ENCODE results near the gene DEPDC5.

- TF ChIP-seq POLR2AphosphoS5 (IDR thresholded peaks at IDR 0.05; ENCODE audit: low read depth, low read length) (no peak), POLR2A (IDR thresholded peaks at IDR 0.05; ENCODE audit: low read depth, low read length) (no peak)
Measured at GRCh38 chr22:31776231-31776630, 22.4 kb downstream of the DEPDC5 start.
